ENCODE results near the gene RAET1G.
"Not testable (repeated sequence)": the region's sequence is repeated elsewhere in the genome, so short reads cannot be mapped to it uniquely, and the experiment has no call there.

RAET1G gene

DNA sequence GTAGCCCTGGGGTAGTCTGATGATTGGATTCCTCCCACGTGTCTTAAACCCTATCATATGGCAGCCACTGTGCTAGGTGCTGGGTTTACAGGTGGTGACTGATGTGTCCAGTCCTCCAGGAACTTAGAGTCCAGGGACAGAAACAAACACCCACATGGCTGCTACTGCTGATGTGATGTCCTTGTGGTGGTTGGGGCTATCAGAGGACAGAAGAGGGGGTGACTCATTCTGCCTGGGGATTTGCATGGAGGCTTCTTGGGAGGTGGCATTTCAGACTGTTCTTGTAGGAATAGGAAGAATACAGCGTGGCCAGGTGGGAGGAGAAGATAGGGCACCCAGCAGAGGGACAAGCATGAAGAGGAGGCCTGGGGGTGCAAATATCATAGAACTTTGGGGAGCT lies 9.8 kb downstream of the RAET1G start:
- Histone ChIP-seq H3K27ac (ENCODE audit: low read length) (no peak overlapping the region), H3K4me2 (ENCODE audit: low read length) (no peak overlapping the region), H4K20me1 (ENCODE audit: insufficient read depth, low read length) (no peaks in the 10 kb centered on the region), H3K9ac (ENCODE audit: low read length) (no peak overlapping the region), H3K4me1 (ENCODE audit: low read length) (no peaks in the 10 kb centered on the region), H3K79me2 (ENCODE audit: low read length) (no peaks in the 10 kb centered on the region), H3K27me3 (ENCODE audit: low read depth, low read length) (no peaks in the 10 kb centered on the region), H3K4me3 (ENCODE audit: low read length) (no peak overlapping the region), H3K36me3 (replicated peaks; ENCODE audit: low read depth, low read length) (no peaks in the 10 kb centered on the region), H3K9me3 (ENCODE audit: insufficient read depth, low read length) (no peaks in the 10 kb centered on the region), H2AFZ (ENCODE audit: low read depth, low read length) (no peak overlapping the region)
- no peak for TF ChIP-seq EZH2phosphoT487 (IDR thresholded peaks at IDR 0.05; ENCODE audit: low read depth)
- TF ChIP-seq, protein P1, sequence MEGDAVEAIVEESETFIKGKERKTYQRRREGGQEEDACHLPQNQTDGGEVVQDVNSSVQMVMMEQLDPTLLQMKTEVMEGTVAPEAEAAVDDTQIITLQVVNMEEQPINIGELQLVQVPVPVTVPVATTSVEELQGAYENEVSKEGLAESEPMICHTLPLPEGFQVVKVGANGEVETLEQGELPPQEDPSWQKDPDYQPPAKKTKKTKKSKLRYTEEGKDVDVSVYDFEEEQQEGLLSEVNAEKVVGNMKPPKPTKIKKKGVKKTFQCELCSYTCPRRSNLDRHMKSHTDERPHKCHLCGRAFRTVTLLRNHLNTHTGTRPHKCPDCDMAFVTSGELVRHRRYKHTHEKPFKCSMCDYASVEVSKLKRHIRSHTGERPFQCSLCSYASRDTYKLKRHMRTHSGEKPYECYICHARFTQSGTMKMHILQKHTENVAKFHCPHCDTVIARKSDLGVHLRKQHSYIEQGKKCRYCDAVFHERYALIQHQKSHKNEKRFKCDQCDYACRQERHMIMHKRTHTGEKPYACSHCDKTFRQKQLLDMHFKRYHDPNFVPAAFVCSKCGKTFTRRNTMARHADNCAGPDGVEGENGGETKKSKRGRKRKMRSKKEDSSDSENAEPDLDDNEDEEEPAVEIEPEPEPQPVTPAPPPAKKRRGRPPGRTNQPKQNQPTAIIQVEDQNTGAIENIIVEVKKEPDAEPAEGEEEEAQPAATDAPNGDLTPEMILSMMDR (IDR thresholded peaks at IDR 0.05; ENCODE audit: low read depth, low read length) = no peak

DNA sequence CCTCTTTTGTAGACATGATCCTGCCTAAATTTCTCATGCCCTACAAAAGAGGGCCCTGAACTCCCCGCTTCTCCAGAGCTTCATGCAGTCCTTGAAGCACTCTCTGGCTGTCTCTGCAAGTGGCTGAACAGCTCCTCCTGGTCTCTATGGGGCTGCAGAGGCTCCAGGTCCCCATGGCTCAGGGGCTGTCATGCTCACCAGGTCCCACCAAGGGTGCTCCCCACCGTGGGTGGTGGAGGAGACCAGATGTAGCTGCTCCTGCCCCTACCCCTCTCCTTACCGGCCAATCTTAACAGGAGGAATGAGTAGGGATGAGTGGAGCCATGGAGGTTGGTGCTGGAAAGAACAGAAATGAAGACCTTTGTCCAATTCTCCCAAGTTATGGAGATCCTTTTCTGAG lies 10.2 kb downstream of the RAET1G start:
- not testable (repeated sequence) for H3K27me3 ChIP-seq (ENCODE audit: low read depth, low read length); H3K9ac ChIP-seq (ENCODE audit: low read length); H4K20me1 ChIP-seq (ENCODE audit: insufficient read depth, low read length); H3K4me3 ChIP-seq (ENCODE audit: low read length); H3K79me2 ChIP-seq (ENCODE audit: low read length); H3K36me3 ChIP-seq (replicated peaks; ENCODE audit: low read depth, low read length); H3K9me3 ChIP-seq (ENCODE audit: insufficient read depth, low read length); H3K27ac ChIP-seq (ENCODE audit: low read length); H2AFZ ChIP-seq (ENCODE audit: low read depth, low read length); H3K4me2 ChIP-seq (ENCODE audit: low read length); H3K4me1 ChIP-seq (ENCODE audit: low read length)

- H3K4me3 ChIP-seq (ENCODE audit: low read length) = no peak overlapping the region
- H3K4me1 ChIP-seq (ENCODE audit: low read length) = no peaks in the 10 kb centered on the region
- no peak overlapping the region for H2AFZ ChIP-seq (ENCODE audit: low read depth, low read length)
- H3K27ac ChIP-seq (ENCODE audit: low read length) = no peak overlapping the region
- TF ChIP-seq, protein P1 (IDR thresholded peaks at IDR 0.05; ENCODE audit: low read depth, low read length) = no peak
- TF ChIP-seq EZH2phosphoT487 (IDR thresholded peaks at IDR 0.05; ENCODE audit: low read depth) = no peak
- H3K4me2 ChIP-seq (ENCODE audit: low read length) = no peak overlapping the region
- no peaks in the 10 kb centered on the region for H3K36me3 ChIP-seq (replicated peaks; ENCODE audit: low read depth, low read length)
- H3K27me3 ChIP-seq (ENCODE audit: low read depth, low read length) = no peaks in the 10 kb centered on the region
- no peaks in the 10 kb centered on the region for H4K20me1 ChIP-seq (ENCODE audit: insufficient read depth, low read length)
- H3K9me3 ChIP-seq (ENCODE audit: insufficient read depth, low read length) = no peaks in the 10 kb centered on the region
- H3K9ac ChIP-seq (ENCODE audit: low read length) = no peak overlapping the region
- no peaks in the 10 kb centered on the region for H3K79me2 ChIP-seq (ENCODE audit: low read length)
Observed at GRCh38 chr6:149910721-149911151, 12.2 kb downstream of the RAET1G start.

DNA sequence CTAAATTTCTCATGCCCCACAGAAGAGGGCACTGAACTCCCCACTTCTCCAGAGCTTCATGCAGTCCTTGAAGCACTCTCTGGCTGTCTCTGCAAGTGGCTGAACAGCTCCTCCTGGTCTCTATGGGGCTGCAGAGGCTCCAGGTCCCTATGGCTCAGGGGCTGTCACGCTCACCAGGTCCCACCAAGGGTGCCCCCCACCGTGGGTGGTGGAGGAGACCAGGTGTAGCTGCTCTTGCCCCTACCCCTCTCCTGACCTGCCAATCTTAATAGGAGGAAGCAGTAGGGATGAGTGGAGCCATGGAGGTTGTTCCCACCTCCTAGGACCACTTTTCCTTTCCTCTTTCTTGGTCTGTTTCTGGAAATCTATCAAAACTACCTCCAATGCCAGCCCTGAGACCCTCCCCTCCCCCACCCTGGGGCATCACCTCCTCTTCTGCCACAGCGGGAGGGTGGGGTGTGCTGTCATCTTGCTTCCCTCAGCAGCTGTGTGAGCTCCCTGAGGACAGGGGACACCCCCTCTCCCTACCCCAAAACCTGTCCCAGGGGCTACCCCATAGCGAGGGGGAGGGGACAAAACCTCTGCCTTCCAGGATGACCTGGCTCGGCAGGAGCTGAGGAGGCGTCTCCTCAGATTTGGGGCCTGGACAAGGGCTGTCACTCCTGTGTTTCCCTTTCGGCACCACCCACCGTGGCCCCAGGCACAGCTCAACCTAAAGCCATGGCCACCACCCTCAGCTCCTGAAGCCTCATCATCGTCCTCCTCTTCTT lies 13.0 kb downstream of the RAET1G start:
- Histone ChIP-seq H3K4me1 (ENCODE audit: low read length) (no peaks in the 10 kb centered on the region), H3K4me2 (ENCODE audit: low read length) (no peak overlapping the region), H2AFZ (ENCODE audit: low read depth, low read length) (no peak overlapping the region), H3K27ac (ENCODE audit: low read length) (no peak overlapping the region), H4K20me1 (ENCODE audit: insufficient read depth, low read length) (no peaks in the 10 kb centered on the region), H3K9ac (ENCODE audit: low read length) (no peak overlapping the region), H3K4me3 (ENCODE audit: low read length) (no peak overlapping the region), H3K27me3 (ENCODE audit: low read depth, low read length) (no peaks in the 10 kb centered on the region), H3K79me2 (ENCODE audit: low read length) (no peaks in the 10 kb centered on the region), H3K36me3 (replicated peaks; ENCODE audit: low read depth, low read length) (no peaks in the 10 kb centered on the region), H3K9me3 (ENCODE audit: insufficient read depth, low read length) (no peaks in the 10 kb centered on the region)
- TF ChIP-seq, protein P1 (IDR thresholded peaks at IDR 0.05; ENCODE audit: low read depth, low read length) = no peak

DNA sequence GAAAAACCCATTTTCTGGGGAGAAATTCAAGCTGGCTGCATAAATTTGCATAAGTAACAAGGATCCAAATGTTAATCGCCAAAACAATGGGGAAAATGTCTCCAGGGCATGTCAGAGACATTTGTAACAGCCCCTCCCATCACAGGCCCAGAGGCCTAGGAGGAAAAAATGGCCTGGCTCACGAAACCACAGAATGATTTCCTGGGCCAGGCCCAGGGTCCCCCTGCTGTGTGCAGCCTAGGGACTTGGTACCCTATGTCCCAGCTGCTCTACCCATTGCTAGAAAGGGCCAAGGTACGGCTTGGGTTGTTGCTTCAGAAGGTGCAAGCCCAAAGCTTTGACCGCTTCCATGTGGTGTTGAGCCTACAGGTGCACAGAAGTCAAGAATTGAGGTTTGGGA lies 14.4 kb downstream of the RAET1G start:
- not testable (repeated sequence) for H3K27ac ChIP-seq (ENCODE audit: low read length); H3K27me3 ChIP-seq (ENCODE audit: low read depth, low read length); H3K4me2 ChIP-seq (ENCODE audit: low read length); H4K20me1 ChIP-seq (ENCODE audit: insufficient read depth, low read length); H3K36me3 ChIP-seq (replicated peaks; ENCODE audit: low read depth, low read length); H3K9ac ChIP-seq (ENCODE audit: low read length); H3K4me1 ChIP-seq (ENCODE audit: low read length); H2AFZ ChIP-seq (ENCODE audit: low read depth, low read length); H3K4me3 ChIP-seq (ENCODE audit: low read length); H3K79me2 ChIP-seq (ENCODE audit: low read length); H3K9me3 ChIP-seq (ENCODE audit: insufficient read depth, low read length)

Measured in OCI-LY3 (cell line).